DMS 273 treated with DMSO at 0.1 percent for 48 hours (cell line): ENCODE measurements around the gene DOK5.

Experiments used
- DNase-seq: peaks from one replicate; lab custom pipeline; 2025; lab: John Stamatoyannopoulos, UW

DOK5 gene

DNA sequence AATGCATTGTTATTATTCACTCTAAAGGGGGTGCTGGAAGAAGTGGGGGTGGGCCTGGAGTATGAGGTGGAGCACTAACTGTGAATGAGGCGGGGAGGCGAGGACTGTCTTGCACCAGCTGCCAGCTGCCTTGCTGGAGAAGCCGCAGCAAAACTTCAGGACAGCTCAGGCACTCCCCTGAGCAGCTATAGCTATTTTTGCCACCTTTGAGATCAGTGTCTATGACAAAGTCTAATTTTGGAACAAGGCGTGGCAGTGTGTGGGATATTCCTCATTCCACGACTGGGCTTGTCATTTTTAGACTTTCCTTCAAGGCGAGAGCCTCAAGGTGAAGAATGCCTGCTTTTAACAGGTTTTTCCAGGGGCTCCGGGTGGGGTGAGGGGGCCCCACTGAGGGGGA lies 143.8 kb downstream of the DOK5 start:
- no peak for DNase-seq

DNA sequence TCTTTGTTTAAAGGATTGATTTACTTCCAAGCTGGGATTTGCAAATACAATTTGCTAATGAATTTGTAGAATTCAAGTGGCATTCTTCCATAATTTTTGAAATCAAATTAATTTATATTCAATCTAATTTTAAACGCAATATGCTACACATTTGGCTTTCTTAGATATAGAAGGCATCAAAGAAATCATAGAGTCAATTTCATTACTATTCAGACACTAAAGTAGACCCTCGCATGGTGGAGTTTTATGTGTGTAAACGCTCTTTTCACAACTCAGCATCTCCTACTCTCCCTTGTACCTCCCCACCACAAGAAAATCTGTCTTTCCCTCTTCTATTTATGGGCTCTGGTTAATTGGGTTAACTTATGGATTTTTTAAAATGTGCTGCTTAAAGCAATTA lies 144.3 kb downstream of the DOK5 start:
- no peak for DNase-seq

DNA sequence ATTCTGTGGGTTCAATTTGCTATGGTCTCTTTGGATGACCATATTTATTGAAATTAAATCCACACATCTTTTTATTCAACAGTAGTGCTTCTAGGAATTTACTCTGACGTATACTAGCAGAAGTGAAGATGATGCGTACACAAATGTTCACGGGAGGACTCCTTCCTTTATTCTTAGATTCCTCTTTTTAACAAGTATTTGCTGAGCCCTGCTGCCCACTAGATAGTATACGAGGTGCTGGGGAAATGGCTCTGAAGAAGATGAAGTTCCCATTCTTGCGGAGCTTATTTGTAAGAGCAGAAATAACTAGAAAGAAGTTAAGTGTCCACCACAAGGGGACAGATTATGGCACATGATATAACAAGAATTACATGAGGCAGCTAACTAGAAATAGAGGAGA lies 145.2 kb downstream of the DOK5 start:
- DNase-seq, result no peak

DNA sequence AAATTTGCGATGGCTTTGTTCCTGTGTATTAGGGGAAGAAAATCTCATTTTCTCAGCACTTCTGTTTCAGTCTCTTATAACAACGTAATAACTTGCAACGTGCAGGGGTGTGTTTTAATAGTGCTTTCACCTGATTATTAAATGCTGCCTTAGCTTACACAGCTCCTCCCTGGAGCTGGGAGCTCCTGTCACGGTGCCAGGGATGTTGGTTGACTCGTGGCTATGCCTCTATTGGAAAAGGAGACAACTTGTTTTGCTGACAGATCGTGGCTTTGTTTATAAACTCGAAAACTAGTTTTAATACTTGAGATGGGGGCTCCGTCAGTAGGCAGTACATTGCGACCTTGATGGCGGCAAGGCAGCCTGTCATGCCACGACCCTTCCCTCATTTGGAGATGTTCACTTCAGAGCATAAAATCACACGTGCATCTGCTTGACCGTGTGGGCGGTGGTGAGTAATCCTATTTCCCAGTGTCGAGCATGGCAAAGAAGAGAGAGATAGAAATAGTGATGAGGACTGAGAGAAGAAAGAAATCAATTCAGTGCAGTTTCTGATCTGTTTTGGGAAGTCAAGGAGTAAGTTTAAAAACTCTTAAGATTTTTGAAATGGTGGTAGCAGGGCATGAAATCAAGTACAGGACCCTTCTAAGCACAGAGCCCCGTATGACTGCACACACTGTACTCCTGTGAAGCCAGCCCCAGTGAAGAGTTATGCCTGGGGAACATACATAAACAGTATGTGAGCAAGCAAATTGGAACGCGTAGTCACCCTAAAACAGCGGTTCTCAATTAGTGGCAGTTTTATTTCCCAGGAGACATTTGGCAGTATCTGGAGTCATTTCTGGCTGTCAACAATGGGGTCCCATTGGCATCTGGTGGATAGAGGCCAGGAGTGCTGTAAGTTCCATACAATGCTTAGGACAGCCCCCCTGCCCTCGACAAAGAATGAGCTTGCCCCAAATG lies 147.2 kb downstream of the DOK5 start:
- no peak for DNase-seq

DNA sequence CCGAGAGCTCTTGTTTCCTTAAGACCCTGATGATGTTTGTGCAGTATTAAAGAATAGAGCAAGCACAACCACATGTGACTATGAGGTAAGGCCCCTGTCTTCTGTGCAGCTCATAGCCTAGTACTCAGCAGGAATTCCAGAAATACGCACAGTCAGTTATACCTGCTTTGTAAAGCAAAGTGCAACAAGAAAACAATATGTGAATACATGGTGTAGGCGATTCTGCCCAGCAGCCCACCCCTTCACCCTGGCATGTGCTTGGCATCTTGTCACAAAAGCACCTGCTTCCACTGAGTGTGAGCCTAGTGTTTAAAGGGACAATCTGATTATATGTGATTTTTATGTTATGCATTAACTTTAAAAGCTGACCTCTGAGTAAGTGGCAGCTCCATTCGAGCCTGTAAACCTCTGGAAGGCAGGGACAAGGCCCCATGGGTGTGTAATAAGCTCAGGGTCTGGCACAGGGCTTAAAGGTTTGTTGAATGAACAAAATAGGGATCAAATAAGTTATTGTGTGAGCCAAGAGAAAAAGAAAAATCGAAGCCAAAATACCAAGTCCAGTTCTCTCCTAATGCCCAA lies 148.7 kb downstream of the DOK5 start:
- DNase-seq, result no peak

DNA sequence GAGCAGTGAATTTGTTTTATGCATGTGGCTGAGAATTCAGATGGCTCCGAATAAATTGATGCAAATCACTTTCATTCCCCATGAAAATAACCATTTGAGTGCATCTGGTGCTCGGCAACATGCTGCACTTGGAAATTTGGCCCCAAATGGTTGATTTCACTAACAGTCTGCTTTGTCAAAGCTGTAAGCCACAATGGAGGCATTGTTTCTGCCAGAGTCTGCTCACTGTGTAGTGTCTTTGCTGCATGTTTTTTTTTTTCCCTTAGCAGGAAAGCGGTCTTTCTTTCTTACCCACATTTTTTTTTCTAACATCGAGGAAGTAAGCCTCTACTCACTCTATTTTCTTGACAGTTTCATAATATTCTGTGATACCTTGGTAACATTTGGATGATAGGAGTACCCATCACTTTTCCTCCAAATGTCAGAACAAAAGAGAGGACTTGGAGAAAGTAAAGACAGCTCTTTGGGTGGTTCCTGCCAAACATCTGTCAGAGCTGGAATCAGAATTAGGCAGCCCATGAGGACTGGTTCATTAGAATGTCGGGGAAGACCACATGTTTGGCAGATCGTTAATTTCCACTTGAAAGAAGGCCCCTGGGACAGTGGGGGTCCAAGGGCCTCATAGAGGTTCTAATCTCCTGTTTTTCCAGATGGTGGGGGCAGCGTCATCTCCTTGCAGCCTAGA lies 149.5 kb downstream of the DOK5 start:
- peak; percentile 84 for DNase-seq

DNA sequence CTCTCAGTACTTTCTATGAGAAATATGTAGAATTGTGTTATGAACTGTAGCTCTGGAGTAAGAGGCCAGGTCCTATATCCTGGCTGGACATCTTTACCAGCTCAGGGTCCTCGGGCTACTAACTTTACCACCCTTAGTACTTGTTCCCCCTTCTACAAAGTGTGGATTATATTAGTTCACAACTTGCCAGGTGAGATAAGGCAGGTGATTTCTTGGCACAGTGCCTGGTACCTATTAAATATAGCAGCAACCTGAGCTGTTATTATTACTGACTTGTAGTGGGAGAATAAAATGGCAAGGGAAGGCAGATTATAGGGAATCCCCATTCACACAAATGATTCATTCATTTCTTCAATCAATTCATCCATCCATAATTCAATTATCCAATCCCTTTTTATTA lies 150.1 kb downstream of the DOK5 start:
- DNase-seq, result no peak

DNA sequence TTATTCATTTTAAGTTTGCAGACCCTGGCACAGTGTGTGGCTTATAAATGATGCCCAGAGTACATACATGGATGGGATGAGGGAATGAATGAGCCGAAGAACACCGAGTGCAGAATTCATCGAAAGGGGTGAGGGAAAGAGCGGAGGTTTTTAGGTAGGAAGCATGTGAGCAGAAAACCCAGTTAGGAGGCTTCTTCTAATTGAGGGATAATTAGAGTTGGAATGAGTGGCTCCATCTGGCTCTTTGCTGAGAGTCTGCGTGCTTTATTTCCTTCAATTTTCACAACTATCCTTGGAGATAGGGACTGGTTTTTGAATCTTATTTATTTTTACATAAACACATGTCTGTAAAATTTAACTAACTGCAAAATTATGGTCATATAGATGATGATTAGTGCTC lies 150.7 kb downstream of the DOK5 start:
- peak; percentile 70 for DNase-seq

DNA sequence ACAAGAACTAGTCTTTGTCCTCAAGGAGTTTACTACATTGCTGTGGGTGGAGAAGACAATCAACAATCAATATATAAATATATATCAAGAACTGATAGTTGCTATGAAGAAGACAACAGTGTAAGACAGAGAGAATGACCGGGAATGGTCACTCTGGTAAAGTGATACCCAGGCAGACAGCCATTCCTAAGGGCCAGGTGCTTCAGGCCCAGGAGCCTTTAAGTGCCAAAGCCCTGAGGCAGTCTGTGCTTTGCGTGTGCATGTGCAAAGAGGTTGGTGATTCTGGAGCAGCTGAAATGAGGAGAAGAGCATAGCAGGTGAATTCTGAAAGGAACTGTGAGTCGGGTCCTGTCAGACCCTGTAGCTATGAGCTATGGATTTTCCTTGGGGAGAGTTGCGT lies 154.2 kb downstream of the DOK5 start:
- DNase-seq, result no peak

DNA sequence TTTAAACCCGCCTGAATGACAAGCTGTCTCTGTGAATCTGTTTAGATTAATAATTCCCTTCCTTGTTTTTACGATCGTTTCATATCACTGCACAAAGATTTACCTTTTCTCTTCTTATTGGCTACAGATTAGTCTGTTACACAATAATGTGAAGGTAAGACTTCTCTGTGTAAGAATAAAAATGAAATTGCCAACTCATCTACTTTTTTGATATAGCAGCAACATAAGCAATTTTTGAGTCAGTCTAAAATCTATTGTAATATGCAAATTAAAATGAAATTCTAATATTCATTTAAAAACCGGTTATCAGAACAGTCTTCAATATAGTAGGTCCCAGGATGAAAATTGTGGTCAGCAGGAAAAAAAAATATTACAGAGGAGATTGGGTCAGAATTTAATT lies 155.2 kb downstream of the DOK5 start:
- DNase-seq, result no peak

DNA sequence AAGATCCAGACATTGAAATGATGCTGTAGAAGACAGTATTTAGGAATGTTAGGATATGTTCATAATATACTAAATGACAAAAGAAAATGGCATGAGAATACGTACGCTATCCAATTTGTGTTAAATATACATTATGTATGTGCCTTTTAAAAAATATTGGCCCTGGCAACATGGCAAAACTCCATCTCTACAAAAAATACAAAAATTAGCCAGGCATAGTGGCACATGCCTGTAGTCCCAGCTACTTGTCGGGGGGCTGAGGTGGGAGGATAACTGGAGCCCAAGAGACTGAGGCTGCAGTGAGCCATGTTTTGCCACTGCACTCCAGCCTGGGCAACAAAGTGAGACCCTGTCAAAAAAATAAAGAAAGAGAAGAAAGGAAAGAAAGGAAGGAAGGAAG lies 155.7 kb downstream of the DOK5 start:
- no peak for DNase-seq

DNA sequence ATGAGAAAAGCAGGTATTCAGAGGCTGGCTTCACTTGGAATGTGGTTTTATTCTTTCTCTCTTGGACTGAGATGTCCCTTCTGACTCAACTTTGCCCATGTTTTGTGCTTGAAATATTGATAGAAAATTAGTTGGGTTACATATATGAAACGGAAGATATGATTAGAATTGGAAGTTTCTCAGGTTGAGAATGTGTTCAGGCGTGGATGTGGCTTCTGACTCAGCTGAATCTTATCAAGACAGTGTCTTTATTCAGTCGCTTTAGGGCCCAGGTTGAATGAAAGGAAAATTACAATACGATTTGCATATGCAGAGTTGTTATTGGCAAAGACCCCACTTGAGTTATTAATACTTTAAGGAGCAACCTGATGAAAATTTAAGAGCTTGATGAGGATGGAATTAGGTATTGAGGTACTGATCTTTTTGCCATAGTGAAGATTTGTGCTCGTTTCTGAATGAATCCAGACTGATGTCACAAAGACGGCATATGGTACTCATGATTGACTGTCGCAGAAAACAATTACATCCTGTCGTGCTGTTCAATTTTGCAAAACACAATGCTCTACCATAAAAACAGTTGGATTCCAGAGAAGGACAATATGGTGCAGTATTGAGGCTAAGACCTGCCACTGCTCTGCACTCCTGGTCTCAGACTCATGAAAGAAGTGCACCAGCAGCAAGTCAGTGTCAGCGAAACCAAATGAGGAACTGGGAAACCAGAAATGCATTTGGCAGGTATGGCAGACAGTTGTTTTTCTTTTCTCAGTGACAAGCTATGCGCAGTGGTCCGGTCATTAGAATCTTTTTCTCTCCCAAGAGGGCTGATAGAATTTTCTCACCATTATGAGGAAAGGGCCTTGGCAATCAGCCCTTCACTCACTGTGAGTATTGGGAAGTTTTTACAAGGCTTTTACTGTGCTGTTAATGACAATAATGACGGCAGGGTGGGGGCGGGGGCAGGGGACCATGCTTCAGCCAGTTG lies 158.3 kb downstream of the DOK5 start:
- DNase-seq, result no peak

DNA sequence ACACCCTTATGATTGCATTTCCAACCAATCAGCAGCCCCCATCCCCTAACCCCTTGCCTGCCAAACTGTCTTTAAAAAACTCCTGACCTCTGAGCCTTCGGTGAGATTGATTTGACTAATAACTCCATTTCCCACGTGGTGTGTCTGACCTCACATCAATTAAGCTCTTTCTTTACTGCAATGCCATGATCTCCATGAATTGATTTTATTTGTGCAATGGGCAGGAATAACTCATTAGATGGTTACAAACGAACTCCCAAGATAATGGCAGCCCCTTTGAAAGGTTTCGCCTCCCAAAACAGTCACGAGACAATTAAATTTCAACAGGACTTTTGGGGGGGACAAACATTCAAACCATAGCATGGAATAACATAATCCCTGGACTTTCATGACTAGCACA lies 161.2 kb downstream of the DOK5 start:
- no peak for DNase-seq

DNA sequence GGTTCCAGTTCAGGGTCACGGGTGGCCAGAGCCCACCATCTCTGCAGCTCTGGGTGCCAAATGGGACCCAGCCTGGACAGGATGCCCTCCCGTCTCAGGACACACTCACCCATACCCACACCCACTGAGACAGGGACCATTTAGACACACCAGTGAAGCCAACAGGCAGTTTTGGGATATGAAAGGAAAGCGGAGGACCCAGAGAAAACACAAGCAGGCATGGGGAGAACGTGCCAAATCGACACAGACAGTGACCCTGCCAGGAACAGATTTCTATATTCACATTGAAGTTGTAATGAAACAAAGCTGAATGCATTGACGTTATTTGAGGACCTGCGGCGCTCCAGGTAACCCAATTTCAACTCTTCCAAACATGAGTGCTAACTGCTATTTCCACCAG lies 164.5 kb downstream of the DOK5 start:
- DNase-seq, result no peak

DNA sequence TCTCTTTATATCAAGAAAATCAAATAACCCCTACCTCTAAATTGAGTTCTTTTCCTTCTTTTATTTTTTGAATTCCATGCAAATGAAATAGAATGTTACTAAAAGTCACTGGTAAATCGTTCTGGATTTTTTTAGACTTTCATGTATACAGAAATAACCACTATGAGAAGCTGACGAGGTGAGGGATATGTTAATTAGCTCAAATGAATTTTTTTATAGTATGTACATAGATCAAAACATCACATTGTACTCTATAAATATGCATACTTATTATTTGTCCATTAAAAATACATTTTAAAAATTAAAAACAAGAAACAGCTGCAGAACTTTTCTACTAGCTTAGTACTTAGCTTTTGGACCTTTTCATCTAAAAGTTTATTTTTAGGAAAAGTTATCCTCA lies 165.4 kb downstream of the DOK5 start:
- no peak for DNase-seq

DNA sequence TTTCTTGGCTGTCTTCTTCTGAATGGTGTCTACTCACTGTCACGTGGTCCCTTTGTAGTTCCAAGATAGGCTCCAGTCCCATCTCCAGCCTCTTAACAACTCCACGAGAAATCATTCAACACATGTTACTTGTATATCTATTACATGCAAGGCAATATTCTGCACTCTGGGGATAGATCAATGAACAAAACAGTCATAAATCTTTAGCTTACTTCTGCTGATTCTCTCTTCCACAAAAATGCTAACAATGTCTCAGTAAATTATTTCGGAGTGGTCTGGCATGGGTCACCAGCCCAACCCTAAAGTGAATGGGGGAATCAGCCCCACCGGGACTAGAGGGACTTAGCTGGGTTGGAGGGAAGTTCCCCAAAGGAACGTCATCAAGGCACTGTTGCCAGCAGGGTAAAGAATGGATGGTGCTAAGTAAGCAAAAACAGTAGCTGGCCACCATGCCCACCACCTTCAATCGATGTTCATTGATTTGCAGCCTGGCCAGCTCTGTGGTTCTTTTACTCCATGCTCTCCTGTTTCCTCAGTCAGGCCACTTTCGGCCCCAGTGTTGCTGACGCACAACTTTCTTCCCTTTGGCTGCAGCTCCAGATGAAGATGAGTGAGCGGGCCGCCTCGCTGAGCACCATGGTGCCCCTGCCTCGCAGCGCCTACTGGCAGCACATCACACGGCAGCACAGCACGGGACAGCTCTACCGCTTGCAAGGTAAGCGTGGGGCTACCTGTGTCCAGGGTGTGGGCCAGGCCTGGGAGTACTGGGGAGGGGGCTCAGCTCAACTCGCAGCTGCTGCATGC lies 167.7 kb downstream of the DOK5 start:
- DNase-seq, result no peak

DNA sequence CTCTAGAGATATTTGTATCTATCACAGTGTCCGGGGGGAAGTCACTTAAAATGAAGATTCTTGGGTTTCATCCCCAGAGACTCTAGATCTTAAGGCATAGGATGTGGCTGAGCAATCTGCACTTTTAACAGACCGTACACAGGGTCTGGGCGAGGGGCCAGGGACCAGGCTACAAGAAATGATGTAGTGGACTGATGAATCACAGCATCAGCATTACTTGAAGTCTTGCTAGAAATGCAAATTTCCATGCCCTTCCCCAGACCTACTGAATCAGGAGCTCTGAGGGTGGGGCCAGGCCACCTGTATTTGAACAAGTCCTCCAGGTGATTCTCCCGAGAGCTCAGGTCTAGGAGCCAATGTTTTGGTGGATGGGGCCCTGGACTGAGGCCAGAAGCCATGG lies 168.4 kb downstream of the DOK5 start:
- DNase-seq, result no peak

DNA sequence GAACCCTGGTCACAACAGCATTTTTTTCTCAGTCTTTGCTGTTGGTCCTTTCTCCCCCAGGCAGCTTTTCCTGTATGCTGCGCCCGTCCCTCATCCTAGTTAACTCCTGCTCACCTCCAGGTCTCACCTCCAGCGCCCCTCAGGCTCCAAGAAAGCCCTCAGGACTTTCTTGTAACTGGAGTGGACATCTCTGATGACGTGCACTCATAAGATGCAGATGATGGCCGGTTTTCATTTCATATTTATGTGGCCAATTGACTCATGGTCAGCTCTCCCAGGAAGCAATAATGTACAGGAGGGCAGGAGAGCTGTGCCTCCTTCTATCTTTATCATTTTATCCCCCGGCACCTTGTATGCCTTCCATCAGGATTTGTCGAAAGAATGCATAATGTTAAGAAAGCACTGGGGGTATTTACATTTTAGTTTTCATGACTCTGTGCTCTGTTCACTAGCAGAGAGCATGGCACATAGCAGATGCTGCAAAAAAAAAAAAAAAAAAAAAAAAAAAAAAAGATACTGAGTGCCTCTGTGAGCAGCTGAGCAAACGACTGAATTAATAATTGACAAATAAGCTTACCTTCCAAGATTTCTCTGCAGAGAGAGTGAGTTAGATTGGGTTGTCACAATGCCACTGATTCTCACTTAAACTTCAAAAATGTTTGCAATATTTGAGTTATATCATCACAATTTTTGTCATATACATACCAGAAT lies 170.2 kb downstream of the DOK5 start:
- DNase-seq, result no peak

DNA sequence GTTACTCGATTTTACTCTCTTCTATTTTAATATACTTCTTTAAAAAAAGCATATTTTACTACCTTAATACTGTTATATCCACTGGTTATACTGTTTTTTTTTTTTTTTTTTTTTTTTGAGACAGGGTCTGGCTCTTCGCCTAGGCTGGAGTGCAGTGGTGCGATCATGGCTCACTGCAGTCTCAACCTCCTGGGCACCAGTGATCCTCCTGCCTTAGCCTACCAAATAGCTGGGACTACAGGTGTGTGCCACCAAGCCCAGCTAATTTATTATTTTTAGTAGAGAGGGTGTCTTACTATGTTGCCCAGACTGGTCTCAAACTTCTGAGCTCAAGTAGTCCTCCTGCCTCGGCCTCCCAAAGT lies 170.7 kb downstream of the DOK5 start:
- DNase-seq, result no peak

DNA sequence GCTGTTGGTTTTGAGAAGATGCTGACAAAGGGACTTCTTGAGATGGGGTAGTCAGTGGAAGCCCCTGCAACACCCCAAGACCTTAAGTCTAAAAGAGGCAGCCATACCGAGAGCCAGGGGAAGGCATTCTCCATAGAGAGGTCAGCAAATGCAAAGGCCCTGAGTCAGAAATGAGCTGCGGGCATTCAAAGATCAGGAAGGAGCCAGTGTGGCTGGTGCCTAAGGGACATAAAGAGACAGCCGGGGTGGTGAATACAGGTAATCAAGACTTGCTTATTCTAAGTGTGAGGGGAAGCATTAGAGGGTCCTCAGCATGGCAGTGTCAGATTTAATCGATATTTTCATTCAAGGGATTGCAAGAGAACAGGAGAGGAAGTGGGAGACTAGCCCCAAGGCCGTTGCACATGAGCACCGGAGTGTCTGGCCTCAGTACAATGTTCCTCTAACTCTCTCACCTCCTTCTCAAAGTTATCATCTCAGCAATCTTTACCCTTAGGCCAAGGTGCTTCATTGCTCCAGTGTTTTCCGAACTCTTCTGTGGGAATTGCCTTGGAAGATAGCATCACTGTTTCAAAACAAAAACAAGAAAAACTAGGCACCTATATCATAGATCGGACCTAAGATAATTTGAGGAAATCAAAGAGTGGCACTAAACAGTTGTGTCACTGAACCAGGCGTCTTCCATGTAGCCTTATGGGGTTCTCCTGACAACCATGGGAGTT lies 173.2 kb downstream of the DOK5 start:
- no peak for DNase-seq
